RWPE2 (cell line): Measurements from ENCODE around the gene FGF2.
A peak's percentile ranks its signal among the peaks of the same experiment; 100 is the strongest.

ENCODE experiments used
- ATAC-seq: fragments of 200-7000 bp; cut with Tn5 transposase; 3 replicates; pipeline ENCODE4 v1.9.1; 2021; ENCODE audit warnings: low read depth
- DNase-seq: peaks from one replicate; pipeline ENCODE4 v3.0.0-alpha.2; 2020; ENCODE audit warnings: low spot score
- H3K27ac ChIP-seq: fragments of 450-650 bp; 2 replicates; pipeline ENCODE4 v1.5.1; 2017; ENCODE audit warnings: mild to moderate bottlenecking; ENCODE audit not compliant: poor library complexity, severe bottlenecking
- H3K27me3 ChIP-seq: fragments of 250-450 bp; sonication (Bioruptor Pico); 2 replicates; pipeline ENCODE4 v1.5.1; 2021; ENCODE audit warnings: mild to moderate bottlenecking, moderate library complexity; ENCODE audit not compliant: insufficient read depth, poor library complexity, severe bottlenecking
- H3K36me3 ChIP-seq: fragments of 250-450 bp; sonication (Bioruptor Pico); 2 replicates; pipeline ENCODE4 v1.5.1; 2020; ENCODE audit warnings: low read depth, mild to moderate bottlenecking, moderate library complexity
- H3K4me1 ChIP-seq: fragments of 250-450 bp; sonication (Bioruptor Pico); 2 replicates; pipeline ENCODE4 v1.5.1; 2021; ENCODE audit warnings: mild to moderate bottlenecking, moderate library complexity; ENCODE audit not compliant: insufficient read depth, poor library complexity, severe bottlenecking
- H3K4me3 ChIP-seq: fragments of 250-450 bp; sonication (Bioruptor Pico); 2 replicates; pipeline ENCODE4 v1.5.1; 2021; ENCODE audit warnings: mild to moderate bottlenecking, moderate library complexity; ENCODE audit not compliant: severe bottlenecking
- H3K9me3 ChIP-seq: fragments of 250-450 bp; sonication (Bioruptor Pico); 2 replicates; pipeline ENCODE4 v1.5.1; 2021; ENCODE audit warnings: mild to moderate bottlenecking, moderate library complexity; ENCODE audit not compliant: severe bottlenecking
- CTCF ChIP-seq: fragments of 450-650 bp; IDR thresholded peaks from one replicate; pipeline ENCODE4 v1.5.1; 2017; ENCODE audit warnings: mild to moderate bottlenecking, moderate library complexity; ENCODE audit not compliant: poor library complexity, severe bottlenecking

The FGF2 gene

GRCh38 chr4:122826553-122827257 lies at the start of gene FGF2:
TSS of gene FGF2 (plus strand) at chr4:122826831. CDS start at chr4:122827175, 344 bp downstream.
- DNase-seq (peak; percentile 66), ATAC-seq (peak; percentile 28)
- H3K9me3 ChIP-seq, result no peaks in the 10 kb centered on the region
- H3K27me3 ChIP-seq, result no peaks in the 10 kb centered on the region
- TF ChIP-seq CTCF, result peak; percentile 1
- peaks cover 12% of the 10 kb centered on the region for H3K4me1 ChIP-seq
- peak within 1 kb of the TSS; percentile 53 for H3K4me3 ChIP-seq
- peak within 1 kb of the TSS; percentile 57 for H3K27ac ChIP-seq
- H3K36me3 ChIP-seq, result peaks cover 5% of the 10 kb centered on the region; the same call in 1 of the 2 replicates

- H3K9me3 ChIP-seq, result no peaks in the 10 kb centered on the region
- ATAC-seq, result no peak; the same call in 1 of the 3 replicates
- H3K27ac ChIP-seq, result peak overlapping the region; percentile 96
Observed at GRCh38 chr4:122776916-122777315, 49.7 kb upstream of the FGF2 start.

GRCh38 chr4:122777846-122778673 lies 48.6 kb upstream of the FGF2 start:
- DNase-seq, result no peak
- peak; percentile 88 for ATAC-seq

More at GRCh38 chr4:122776916-122777315, 49.7 kb upstream of the FGF2 start:
- Histone ChIP-seq H3K4me1 (peaks cover 40% of the 10 kb centered on the region), H3K4me3 (no peak overlapping the region), H3K36me3 (no peaks in the 10 kb centered on the region), H3K27me3 (no peaks in the 10 kb centered on the region)
- DNase-seq, result no peak
- no peak for TF ChIP-seq CTCF

GRCh38 chr4:122781486-122781885 lies 45.1 kb upstream of the FGF2 start:
- no peak for TF ChIP-seq CTCF
- Histone ChIP-seq H3K4me3 (no peak overlapping the region), H3K27ac (peak overlapping the region; percentile 96), H3K4me1 (peaks cover 58% of the 10 kb centered on the region), H3K9me3 (no peaks in the 10 kb centered on the region), H3K27me3 (no peaks in the 10 kb centered on the region), H3K36me3 (no peaks in the 10 kb centered on the region)
- no peak for ATAC-seq
- no peak for DNase-seq

More at GRCh38 chr4:122777846-122778673, 48.6 kb upstream of the FGF2 start:
- Histone ChIP-seq H3K36me3 (no peaks in the 10 kb centered on the region), H3K27ac (peak overlapping the region; percentile 96), H3K27me3 (no peaks in the 10 kb centered on the region), H3K9me3 (no peaks in the 10 kb centered on the region), H3K4me3 (no peak overlapping the region), H3K4me1 (peaks cover 36% of the 10 kb centered on the region)
- no peak for TF ChIP-seq CTCF
